Measurements from ENCODE around the gene PLAAT1. TPM values are rescaled to one million over a fixed set of nuclear protein-coding genes. Genes with fewer than 3 reads are reported as not detected.
A peak's percentile ranks its signal among the peaks of the same experiment; 100 is the strongest.

Gene PLAAT1
- total RNA-seq (0.87 and 1.9 TPM in 2 replicates), polyA plus RNA-seq (1.3 and 1.4 TPM in 2 replicates)

GRCh38 chr3:193240850-193241706, at the start of gene PLAAT1:
Gene PLAAT1, plus strand, starts transcription at chr3:193241222. Its CDS starts 14,429 bp downstream, at chr3:193255651.
- Histone ChIP-seq H3K36me3 (replicated peaks; ENCODE audit: insufficient read depth, low read depth) (no peaks in the 10 kb centered on the region), H3K79me2 (no peaks in the 10 kb centered on the region), H3K27ac (no peak within 1 kb of the TSS), H4K20me1 (ENCODE audit: insufficient read depth, poor library complexity, severe bottlenecking) (no peaks in the 10 kb centered on the region), H3K27me3 (no peaks in the 10 kb centered on the region), H3K4me1 (ENCODE audit: insufficient read depth) (no peaks in the 10 kb centered on the region), H3K9me3 (ENCODE audit: low read depth) (no peaks in the 10 kb centered on the region), H3K9me2 (replicated peaks; ENCODE audit: insufficient read depth) (no peaks in the 10 kb centered on the region), H2AFZ (peak within 1 kb of the TSS; percentile 99), H3K4me2 (peak within 1 kb of the TSS; percentile 99), H3K4me3 (peak within 1 kb of the TSS; percentile 70)
- 2% methylated on average over 47 of the region's 93 CpGs for WGBS (ENCODE audit: low lambda C conversion rate, missing lambda C conversion rate)
- TF ChIP-seq CTCF (IDR thresholded peaks at IDR 0.05; ENCODE audit: poor library complexity) (no peak), EZH2 (IDR thresholded peaks at IDR 0.05; ENCODE audit: borderline replicate concordance) (no peak), EZH2phosphoT487 (IDR thresholded peaks at IDR 0.05; ENCODE audit: low read depth, severe bottlenecking, unreplicated experiment) (no peak)
- peak; percentile 88 for DNase-seq (ENCODE audit: low spot score)

- Histone ChIP-seq H3K4me2 (no peak overlapping the region), H3K4me3 (no peak overlapping the region), H2AFZ (no peak overlapping the region), H3K27ac (no peak overlapping the region), H3K4me1 (ENCODE audit: insufficient read depth) (no peaks in the 10 kb centered on the region), H4K20me1 (ENCODE audit: insufficient read depth, poor library complexity, severe bottlenecking) (no peaks in the 10 kb centered on the region), H3K9me3 (ENCODE audit: low read depth) (no peaks in the 10 kb centered on the region), H3K27me3 (no peaks in the 10 kb centered on the region), H3K79me2 (no peaks in the 10 kb centered on the region), H3K9me2 (replicated peaks; ENCODE audit: insufficient read depth) (no peaks in the 10 kb centered on the region), H3K36me3 (replicated peaks; ENCODE audit: insufficient read depth, low read depth) (no peaks in the 10 kb centered on the region)
- 46% methylated on average over 3 of the region's 3 CpGs for WGBS (ENCODE audit: low lambda C conversion rate, missing lambda C conversion rate)
- TF ChIP-seq CTCF (IDR thresholded peaks at IDR 0.05; ENCODE audit: poor library complexity) (no peak), EZH2 (IDR thresholded peaks at IDR 0.05; ENCODE audit: borderline replicate concordance) (no peak), EZH2phosphoT487 (IDR thresholded peaks at IDR 0.05; ENCODE audit: low read depth, severe bottlenecking, unreplicated experiment) (no peak)
- DNase-seq (ENCODE audit: low spot score), result no peak
These were observed 46.7 kb upstream of the PLAAT1 start for GRCh38 chr3:193194371-193194770.

- no peaks in the 10 kb centered on the region for H3K9me2 ChIP-seq (replicated peaks; ENCODE audit: insufficient read depth)
- no peak overlapping the region for H2AFZ ChIP-seq
- H4K20me1 ChIP-seq (ENCODE audit: insufficient read depth, poor library complexity, severe bottlenecking), result no peaks in the 10 kb centered on the region
- H3K4me2 ChIP-seq, result no peak overlapping the region
- no peaks in the 10 kb centered on the region for H3K79me2 ChIP-seq
- H3K9me3 ChIP-seq (ENCODE audit: low read depth), result no peaks in the 10 kb centered on the region
- H3K27ac ChIP-seq, result no peak overlapping the region
- WGBS (ENCODE audit: low lambda C conversion rate, missing lambda C conversion rate), result 85% methylated on average over 2 of the region's 2 CpGs
- no peaks in the 10 kb centered on the region for H3K4me1 ChIP-seq (ENCODE audit: insufficient read depth)
- no peaks in the 10 kb centered on the region for H3K36me3 ChIP-seq (replicated peaks; ENCODE audit: insufficient read depth, low read depth)
- H3K27me3 ChIP-seq, result no peaks in the 10 kb centered on the region
- H3K4me3 ChIP-seq, result no peak overlapping the region
- no peak for DNase-seq (ENCODE audit: low spot score)
- TF ChIP-seq EZH2phosphoT487 (IDR thresholded peaks at IDR 0.05; ENCODE audit: low read depth, severe bottlenecking, unreplicated experiment) (no peak), EZH2 (IDR thresholded peaks at IDR 0.05; ENCODE audit: borderline replicate concordance) (no peak), CTCF (IDR thresholded peaks at IDR 0.05; ENCODE audit: poor library complexity) (no peak)
These were observed 44.3 kb upstream of the PLAAT1 start for GRCh38 chr3:193196746-193197145.

All from hepatocyte (in vitro differentiated cells).